Urinary bladder (tissue), 4 donors: Measurements from ENCODE around the gene ECE2. TPM values are rescaled to one million over a fixed set of nuclear protein-coding genes. Genes with fewer than 3 reads are reported as not detected.
A peak's percentile ranks its signal among the peaks of the same experiment; 100 is the strongest.
"Not testable (repeated sequence)": the region's sequence is repeated elsewhere in the genome, so short reads cannot be mapped to it uniquely, and the experiment has no call there.

Source experiments
- DNase-seq: peaks from one replicate; pipeline ENCODE4 v3.0.0-alpha.2; 2015; ENCODE audit errors: extremely low spot score
- H3K27ac ChIP-seq: one replicate; pipeline ENCODE4 v1.5.1; 2013; ENCODE audit warnings: low read depth, mild to moderate bottlenecking, moderate library complexity
- H3K36me3 ChIP-seq: one replicate; pipeline ENCODE4 v1.6.1; 2013; ENCODE audit warnings: mild to moderate bottlenecking, moderate library complexity; ENCODE audit not compliant: insufficient read depth
- H3K4me1 ChIP-seq: one replicate; pipeline ENCODE4 v1.6.1; 2013; ENCODE audit warnings: mild to moderate bottlenecking, moderate library complexity; ENCODE audit not compliant: insufficient read depth
- H3K4me3 ChIP-seq: one replicate; pipeline ENCODE4 v1.5.1; 2013; ENCODE audit warnings: low read depth, low read length
- WGBS: extraction: QIAGEN DNeasy Blood & Tissue Kit; methylation state at CpG from one replicate; pipeline ENCODE4 v1.1.7; 2013; 5-methylcytosine and 5-hydroxymethylcytosine counted together
- polyA plus RNA-seq: library from polyadenylated mRNA; stranded (reverse); fragments of 200-250 nt; gene quantifications from one replicate; pipeline ENCODE4 v1.2.3, GENCODE V29; 2013
- small RNA-seq: library from RNA; depleted of rRNA; stranded (forward); fragments of <200 nt; gene quantifications from one replicate; pipeline ENCODE3, GENCODE V24; 2014
- total RNA-seq: library from RNA; depleted of rRNA; stranded (reverse); fragments of >200 nt; gene quantifications from one replicate; pipeline ENCODE4 v1.2.3, GENCODE V29; 2014
- donor health status: healthy with polysubstance abuse.
- donor health status: healthy.

Gene ECE2
- total and polyA plus RNA-seq, 2 donors = 0.49 TPM; not detected in 1

- H3K4me3 ChIP-seq = peak overlapping the region; percentile 64
- no peaks in the 10 kb centered on the region for H3K4me1 ChIP-seq
- 1% methylated on average over 77 of the region's 77 CpGs for WGBS
- peak overlapping the region; percentile 98 for H3K27ac ChIP-seq
- peaks cover 4% of the 10 kb centered on the region for H3K36me3 ChIP-seq
- no peak for DNase-seq
Measured at GRCh38 chr3:184335661-184336546, 60.1 kb downstream of the ECE2 start.

- Histone ChIP-seq H3K36me3 (peaks cover 4% of the 10 kb centered on the region), H3K4me1 (no peaks in the 10 kb centered on the region)
- 14% methylated on average over 17 of the region's 17 CpGs for WGBS
Measured at GRCh38 chr3:184336547-184337398, 61.0 kb downstream of the ECE2 start.

GRCh38 chr3:184337399-184337714 lies 61.5 kb downstream of the ECE2 start, which contains the start of gene FAM131A:
FAM131A (plus strand) TSS chr3:184337600; CDS start chr3:184337631, 31 bp downstream.
- DNase-seq = no peak
- no peaks in the 10 kb centered on the region for H3K4me1 ChIP-seq
- peak within 1 kb of the TSS; percentile 98 for H3K27ac ChIP-seq
- WGBS = 34% methylated on average over 6 of the region's 6 CpGs
- peak within 1 kb of the TSS; percentile 64 for H3K4me3 ChIP-seq
- peaks cover 1% of the 10 kb centered on the region for H3K36me3 ChIP-seq

More at GRCh38 chr3:184336547-184337398, 61.0 kb downstream of the ECE2 start:
- Histone ChIP-seq H3K27ac (peak overlapping the region; percentile 98), H3K4me3 (peak overlapping the region; percentile 64)
- no peak for DNase-seq

- Histone ChIP-seq H3K36me3 (no peaks in the 10 kb centered on the region), H3K27ac (peak overlapping the region; percentile 88), H3K4me3 (no peak overlapping the region), H3K4me1 (no peaks in the 10 kb centered on the region)
- DNase-seq = no peak
- WGBS = 50% methylated on average over 7 of the region's 7 CpGs
Measured at GRCh38 chr3:184337981-184338380, 62.2 kb downstream of the ECE2 start.

GRCh38 chr3:184338511-184338945 lies 62.7 kb downstream of the ECE2 start:
- H3K4me1 ChIP-seq = no peaks in the 10 kb centered on the region
- WGBS = 9% methylated on average over 37 of the region's 37 CpGs
- H3K4me3 ChIP-seq = no peak overlapping the region
- H3K36me3 ChIP-seq = no peaks in the 10 kb centered on the region
- DNase-seq = no peak
- H3K27ac ChIP-seq = peak overlapping the region; percentile 88

- Histone ChIP-seq H3K4me1 (no peaks in the 10 kb centered on the region), H3K4me3 (no peak overlapping the region), H3K27ac (no peak overlapping the region), H3K36me3 (no peaks in the 10 kb centered on the region)
- WGBS = 41% methylated on average over 8 of the region's 8 CpGs
- no peak for DNase-seq
Measured at GRCh38 chr3:184339001-184339400, 63.2 kb downstream of the ECE2 start.

- H3K4me3 ChIP-seq, DNase-seq, H3K4me1 ChIP-seq, H3K36me3 ChIP-seq, H3K27ac ChIP-seq: not testable (repeated sequence)
- 78% methylated on average over 19 of the region's 19 CpGs for WGBS
Measured at GRCh38 chr3:184339451-184340135, 63.8 kb downstream of the ECE2 start.

- H3K36me3 ChIP-seq = no peaks in the 10 kb centered on the region
- 93% methylated on average over 7 of the region's 7 CpGs for WGBS
- H3K4me1 ChIP-seq = no peaks in the 10 kb centered on the region
- no peak overlapping the region for H3K27ac ChIP-seq
- no peak for DNase-seq
- no peak overlapping the region for H3K4me3 ChIP-seq
Measured at GRCh38 chr3:184341925-184342324, 66.1 kb downstream of the ECE2 start.

Small RNAs within 50 kb of the gene (small RNA-seq; reads per million reads assigned to genes)
- gene MIR1224 = 0.09 reads per million
- gene SNORD66 = 551 reads per million, percentile 98 among the genes with 10 or more reads in this experiment

Other genes starting within 250 kb of the ECE2 start
- not detected for gene HTR3D, start 244.3 kb upstream of the ECE2 start, total RNA-seq
- gene HTR3D, start 244.3 kb upstream of the ECE2 start, polyA plus RNA-seq = not detected
- not detected for gene HTR3C, start 223.0 kb upstream of the ECE2 start, total RNA-seq
- gene HTR3C, start 223.0 kb upstream of the ECE2 start, polyA plus RNA-seq = 0.04 TPM
- not detected for gene HTR3E, start 179.0 kb upstream of the ECE2 start, total RNA-seq
- gene HTR3E, start 179.0 kb upstream of the ECE2 start, polyA plus RNA-seq = not detected
- gene EIF2B5, start 140.7 kb upstream of the ECE2 start, total RNA-seq = 34.2 TPM
- 38.2 TPM for gene EIF2B5, start 140.7 kb upstream of the ECE2 start, polyA plus RNA-seq
- gene DVL3, start 120.6 kb upstream of the ECE2 start, total RNA-seq = 25.2 TPM
- gene DVL3, start 120.6 kb upstream of the ECE2 start, polyA plus RNA-seq = 62.2 TPM
- gene AP2M1, start 101.2 kb upstream of the ECE2 start, total RNA-seq = 195 TPM
- 466 TPM for gene AP2M1, start 101.2 kb upstream of the ECE2 start, polyA plus RNA-seq
- gene ABCF3, start 89.8 kb upstream of the ECE2 start, total RNA-seq = 27.4 TPM
- gene ABCF3, start 89.8 kb upstream of the ECE2 start, polyA plus RNA-seq = 38.8 TPM
- gene VWA5B2, start 46.4 kb upstream of the ECE2 start, total RNA-seq = 0.05 TPM
- gene VWA5B2, start 46.4 kb upstream of the ECE2 start, polyA plus RNA-seq = 0.33 TPM
- 17.0 TPM for gene ALG3, start 27.1 kb upstream of the ECE2 start, total RNA-seq
- gene ALG3, start 27.1 kb upstream of the ECE2 start, polyA plus RNA-seq = 49.5 TPM
- gene EEF1AKMT4, start 26.4 kb upstream of the ECE2 start, total RNA-seq = 1.7 TPM
- gene EEF1AKMT4, start 26.4 kb upstream of the ECE2 start, polyA plus RNA-seq = 2.6 TPM
- 0.26 TPM for gene CAMK2N2, start 14.5 kb upstream of the ECE2 start, total RNA-seq
- 0.29 TPM for gene CAMK2N2, start 14.5 kb upstream of the ECE2 start, polyA plus RNA-seq
- gene PSMD2, start 23.2 kb downstream of the ECE2 start, total RNA-seq = 121 TPM
- gene PSMD2, start 23.2 kb downstream of the ECE2 start, polyA plus RNA-seq = 205 TPM
- gene EIF4G1, start 38.6 kb downstream of the ECE2 start, total RNA-seq = 117 TPM
- gene EIF4G1, start 38.6 kb downstream of the ECE2 start, polyA plus RNA-seq = 224 TPM
- gene FAM131A, start 61.6 kb downstream of the ECE2 start, total RNA-seq = 15.9 TPM
- 31.0 TPM for gene FAM131A, start 61.6 kb downstream of the ECE2 start, polyA plus RNA-seq
- gene CLCN2, start 85.6 kb downstream of the ECE2 start, total RNA-seq = 4.7 TPM
- gene CLCN2, start 85.6 kb downstream of the ECE2 start, polyA plus RNA-seq = 4.8 TPM
- gene POLR2H, start 85.7 kb downstream of the ECE2 start, total RNA-seq = 45.9 TPM
- gene POLR2H, start 85.7 kb downstream of the ECE2 start, polyA plus RNA-seq = 59.7 TPM
- 0.32 TPM for gene THPO, start 102.2 kb downstream of the ECE2 start, total RNA-seq
- gene THPO, start 102.2 kb downstream of the ECE2 start, polyA plus RNA-seq = 0.60 TPM
- 9.1 TPM for gene CHRD, start 104.0 kb downstream of the ECE2 start, total RNA-seq
- gene CHRD, start 104.0 kb downstream of the ECE2 start, polyA plus RNA-seq = 11.5 TPM